ENCODE measurements around the gene PLEK.

Gene PLEK

DNA sequence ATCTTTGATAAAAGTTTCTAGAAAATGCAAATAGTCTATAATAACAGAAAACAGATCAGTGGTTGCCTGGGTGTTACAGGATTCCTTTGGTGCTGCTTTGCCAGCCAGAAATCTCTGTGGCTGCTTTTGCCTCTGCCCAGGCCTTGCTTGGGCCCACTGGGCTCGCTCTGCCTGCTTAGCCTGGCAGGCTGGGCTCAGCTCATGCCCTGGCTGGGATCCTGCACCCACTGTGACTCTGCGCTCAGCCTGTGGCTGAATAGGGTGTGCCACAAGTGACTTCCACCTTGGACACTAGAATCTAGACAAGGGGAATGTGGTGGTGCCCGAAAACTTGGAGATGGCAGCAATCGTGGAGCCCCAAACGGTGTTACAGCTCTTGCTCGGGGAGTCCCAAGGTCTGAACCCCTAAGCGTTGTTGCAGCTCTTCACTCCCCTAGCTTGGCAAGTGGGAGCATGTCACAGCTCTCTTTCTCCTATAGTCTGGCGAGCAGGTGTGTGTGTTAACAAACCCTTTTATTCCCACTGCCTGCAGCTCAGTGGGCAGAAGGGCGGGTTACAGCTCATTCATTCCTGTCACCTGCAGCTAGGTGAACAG, 51.1 kb downstream of the PLEK start:
- Histone ChIP-seq H3K4me3 (ENCODE audit: control insufficient read depth in 1 of 7, extremely low read depth in 1 of 7, insufficient read depth in 4 of 7, low read depth in 2 of 7, low read length in 6 of 7) (no peak overlapping the region), H3K27me3 (replicated peaks in 2 of 5; ENCODE audit: control insufficient read depth in 4 of 5, insufficient read depth in 5 of 5, low read length in 4 of 5) (no peaks in the 10 kb centered on the region), H3K36me3 (ENCODE audit: control insufficient read depth in 4 of 4, insufficient read depth in 4 of 4, low read length in 3 of 4) (no peaks in the 10 kb centered on the region), H3K4me1 (ENCODE audit: control extremely low read depth in 1 of 4, control insufficient read depth in 4 of 4, insufficient read depth in 4 of 4, low read length in 3 of 4) (peaks cover 22 to 91% (median 58%) of the 10 kb centered on the region in 4 experiments), H3K27ac (ENCODE audit: insufficient read depth in 1 of 2, low read depth in 1 of 2, low read length in 2 of 2, poor library complexity in 1 of 2, severe bottlenecking in 2 of 2) (peak overlapping the region in 1 of 2 experiments; percentile 18), H3K9me3 (ENCODE audit: control extremely low read depth in 1 of 5, control insufficient read depth in 4 of 5, insufficient read depth in 2 of 5, low read depth in 1 of 5, low read length in 4 of 5) (no peaks in the 10 kb centered on the region)
- no peak for DNase-seq
- CTCF ChIA-PET, result interaction anchor here (1.0 to 2.3 kb wide), 8 partner anchors 12 to 122 kb away, joined by 3 to 17 read pairs (median 4); partner anchors contain the start of gene PLEK
- POLR2A ChIA-PET, result no interaction called here
- WGBS (ENCODE audit: insufficient coverage), result 90% methylated on average over 7 of the region's 9 CpGs

DNA sequence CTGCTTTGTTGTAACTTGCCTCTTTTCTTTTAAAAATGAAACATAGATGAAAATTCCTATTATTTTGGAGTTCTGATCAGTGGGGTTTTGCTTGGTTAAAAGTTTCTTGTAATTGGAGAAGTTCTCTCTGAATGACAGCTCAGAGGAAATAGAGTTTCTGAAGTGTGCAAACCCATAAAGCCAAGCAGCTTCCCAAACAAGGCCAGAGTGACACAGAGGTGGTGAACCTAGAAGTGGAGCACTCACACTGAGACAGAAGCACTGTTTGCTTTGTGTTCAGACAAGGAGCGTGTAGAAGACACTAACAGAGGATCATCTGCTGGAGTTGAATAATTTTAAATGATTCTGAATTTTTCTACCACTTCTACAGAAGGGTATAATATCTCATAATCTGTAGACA, 52.8 kb downstream of the PLEK start:
- WGBS (ENCODE audit: insufficient coverage), result no CpG with 5 or more reads among the region's 1 CpG
- ChIA-PET POLR2A (no interaction called here), CTCF (interaction anchor here (1.0 to 2.3 kb wide), 3 partner anchors 23 to 46 kb away, joined by 3 to 17 read pairs (median 3); no protein-coding TSS in a partner anchor)

DNA sequence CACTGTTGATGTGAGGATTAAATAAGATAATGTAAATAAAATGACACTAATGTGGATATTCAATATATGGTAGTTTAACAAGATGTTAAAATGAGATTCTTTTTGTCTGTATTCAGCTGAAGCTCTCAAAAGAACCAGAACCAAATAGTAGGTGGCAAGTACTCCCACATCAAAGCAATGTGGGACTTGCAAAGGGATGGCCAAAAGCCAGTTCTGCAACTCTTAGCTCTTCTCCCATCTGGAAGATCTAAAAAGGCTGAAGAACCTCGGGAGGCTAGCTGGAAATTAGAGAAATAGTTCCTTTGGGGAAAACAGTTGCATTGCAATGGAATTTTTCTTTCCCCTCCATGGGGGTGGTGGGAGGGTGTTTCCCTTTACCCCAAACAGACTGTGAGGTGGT, 53.3 kb downstream of the PLEK start:
- CTCF ChIA-PET, result interaction anchor here (2.3 kb wide), 1 partner anchor 23 kb away, joined by 17 read pairs; no protein-coding TSS in a partner anchor
- 100% methylated on average over 1 of the region's 1 CpG for WGBS (ENCODE audit: insufficient coverage)
- POLR2A ChIA-PET, result no interaction called here

More for the DNA sequence above, 52.8 kb downstream of the PLEK start:
- H3K4me3 ChIP-seq (ENCODE audit: control insufficient read depth in 1 of 7, extremely low read depth in 1 of 7, insufficient read depth in 4 of 7, low read depth in 2 of 7, low read length in 6 of 7), result no peak overlapping the region
- no peaks in the 10 kb centered on the region for H3K36me3 ChIP-seq (ENCODE audit: control insufficient read depth in 4 of 4, insufficient read depth in 4 of 4, low read length in 3 of 4)
- peak in 2 of 3 donors; percentile 51 to 65 for DNase-seq
- H3K27ac ChIP-seq (ENCODE audit: insufficient read depth in 1 of 2, low read depth in 1 of 2, low read length in 2 of 2, poor library complexity in 1 of 2, severe bottlenecking in 2 of 2), result no peak overlapping the region
- H3K27me3 ChIP-seq (replicated peaks in 2 of 5; ENCODE audit: control insufficient read depth in 4 of 5, insufficient read depth in 5 of 5, low read length in 4 of 5), result no peaks in the 10 kb centered on the region
- H3K4me1 ChIP-seq (ENCODE audit: control extremely low read depth in 1 of 4, control insufficient read depth in 4 of 4, insufficient read depth in 4 of 4, low read length in 3 of 4), result peaks cover 15 to 75% (median 46%) of the 10 kb centered on the region in 4 experiments
- H3K9me3 ChIP-seq (ENCODE audit: control extremely low read depth in 1 of 5, control insufficient read depth in 4 of 5, insufficient read depth in 2 of 5, low read depth in 1 of 5, low read length in 4 of 5), result no peaks in the 10 kb centered on the region

DNA sequence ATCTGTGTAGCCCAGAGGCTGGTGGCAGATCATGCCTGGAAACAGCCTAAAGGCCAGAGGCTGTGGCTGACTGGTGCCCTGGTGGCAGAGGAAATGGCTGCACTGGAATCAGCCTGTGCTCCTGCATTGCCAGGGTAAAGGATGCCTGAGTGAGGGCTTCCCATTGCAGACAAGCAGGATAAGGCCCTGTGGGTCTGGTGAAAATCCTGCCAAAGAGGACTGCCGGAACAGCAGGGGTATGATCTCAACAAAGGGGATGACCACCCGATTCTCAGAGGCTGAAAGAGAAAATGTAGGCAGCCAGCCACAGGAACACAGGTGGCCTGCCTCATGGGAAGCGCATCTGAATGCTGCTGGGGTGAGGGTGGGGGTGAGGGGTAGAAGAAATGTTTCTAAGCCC, 53.8 kb downstream of the PLEK start:
- no peak overlapping the region for H3K27ac ChIP-seq (ENCODE audit: insufficient read depth in 1 of 2, low read depth in 1 of 2, low read length in 2 of 2, poor library complexity in 1 of 2, severe bottlenecking in 2 of 2)
- no peaks in the 10 kb centered on the region for H3K36me3 ChIP-seq (ENCODE audit: control insufficient read depth in 4 of 4, insufficient read depth in 4 of 4, low read length in 3 of 4)
- no peak for DNase-seq
- CTCF ChIA-PET, result interaction anchor here (1.2 to 2.3 kb wide), 2 partner anchors 22 kb away, joined by 3 to 17 read pairs; no protein-coding TSS in a partner anchor
- POLR2A ChIA-PET, result no interaction called here
- no peaks in the 10 kb centered on the region for H3K9me3 ChIP-seq (ENCODE audit: control extremely low read depth in 1 of 5, control insufficient read depth in 4 of 5, insufficient read depth in 2 of 5, low read depth in 1 of 5, low read length in 4 of 5)
- peaks cover 18 to 71% (median 42%) of the 10 kb centered on the region in 4 experiments for H3K4me1 ChIP-seq (ENCODE audit: control extremely low read depth in 1 of 4, control insufficient read depth in 4 of 4, insufficient read depth in 4 of 4, low read length in 3 of 4)
- H3K4me3 ChIP-seq (ENCODE audit: control insufficient read depth in 1 of 7, extremely low read depth in 1 of 7, insufficient read depth in 4 of 7, low read depth in 2 of 7, low read length in 6 of 7), result no peak overlapping the region
- WGBS (ENCODE audit: insufficient coverage), result 100% methylated on average over 1 of the region's 3 CpGs
- no peaks in the 10 kb centered on the region for H3K27me3 ChIP-seq (replicated peaks in 2 of 5; ENCODE audit: control insufficient read depth in 4 of 5, insufficient read depth in 5 of 5, low read length in 4 of 5)

More for the DNA sequence above, 53.3 kb downstream of the PLEK start:
- no peaks in the 10 kb centered on the region for H3K27me3 ChIP-seq (replicated peaks in 2 of 5; ENCODE audit: control insufficient read depth in 4 of 5, insufficient read depth in 5 of 5, low read length in 4 of 5)
- H3K4me3 ChIP-seq (ENCODE audit: control insufficient read depth in 1 of 7, extremely low read depth in 1 of 7, insufficient read depth in 4 of 7, low read depth in 2 of 7, low read length in 6 of 7), result no peak overlapping the region
- H3K36me3 ChIP-seq (ENCODE audit: control insufficient read depth in 4 of 4, insufficient read depth in 4 of 4, low read length in 3 of 4), result no peaks in the 10 kb centered on the region
- H3K27ac ChIP-seq (ENCODE audit: insufficient read depth in 1 of 2, low read depth in 1 of 2, low read length in 2 of 2, poor library complexity in 1 of 2, severe bottlenecking in 2 of 2), result no peak overlapping the region
- H3K4me1 ChIP-seq (ENCODE audit: control extremely low read depth in 1 of 4, control insufficient read depth in 4 of 4, insufficient read depth in 4 of 4, low read length in 3 of 4), result peaks cover 15 to 73% (median 44%) of the 10 kb centered on the region in 4 experiments
- no peak for DNase-seq
- no peaks in the 10 kb centered on the region for H3K9me3 ChIP-seq (ENCODE audit: control extremely low read depth in 1 of 5, control insufficient read depth in 4 of 5, insufficient read depth in 2 of 5, low read depth in 1 of 5, low read length in 4 of 5)

DNA sequence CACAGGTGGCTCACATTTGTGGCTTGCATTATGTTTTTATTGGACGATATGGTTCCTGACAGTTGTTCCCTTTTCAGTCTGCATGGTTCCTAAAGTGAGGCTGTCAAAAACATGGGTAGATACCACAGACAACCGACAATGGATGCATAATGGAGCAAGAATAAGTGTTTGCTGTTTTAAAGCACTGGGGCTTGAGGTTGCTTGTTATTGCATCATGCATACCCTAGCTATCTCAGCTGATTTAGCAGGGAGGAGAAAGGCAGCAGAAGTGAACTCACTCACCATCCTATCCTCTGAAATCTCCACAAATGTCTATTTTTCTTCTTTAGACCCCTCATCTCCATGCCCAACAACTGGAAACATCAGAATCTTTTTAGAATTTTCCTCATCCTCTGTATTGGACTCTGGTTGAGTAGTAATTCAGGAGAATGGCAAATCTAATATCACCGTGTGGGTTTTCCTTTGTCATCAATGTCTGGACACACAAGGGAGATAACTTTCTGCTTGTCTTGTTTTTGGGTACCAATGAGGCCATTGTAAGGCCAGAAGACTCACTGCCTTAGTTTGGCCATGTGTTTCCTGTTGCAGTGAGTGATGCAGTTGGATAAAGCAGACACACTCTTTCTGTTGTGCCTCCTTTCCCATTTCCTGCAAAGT, 55.3 kb downstream of the PLEK start:
- POLR2A ChIA-PET, result no interaction called here
- H3K27ac ChIP-seq (ENCODE audit: insufficient read depth in 1 of 2, low read depth in 1 of 2, low read length in 2 of 2, poor library complexity in 1 of 2, severe bottlenecking in 2 of 2), result no peak overlapping the region
- CTCF ChIA-PET, result interaction anchor here (1.0 to 1.3 kb wide), 3 partner anchors 9 to 59 kb away, joined by 3 to 5 read pairs (median 3); no protein-coding TSS in a partner anchor
- H3K36me3 ChIP-seq (ENCODE audit: control insufficient read depth in 4 of 4, insufficient read depth in 4 of 4, low read length in 3 of 4), result no peaks in the 10 kb centered on the region
- H3K4me3 ChIP-seq (ENCODE audit: control insufficient read depth in 1 of 7, extremely low read depth in 1 of 7, insufficient read depth in 4 of 7, low read depth in 2 of 7, low read length in 6 of 7), result no peak overlapping the region
- no peaks in the 10 kb centered on the region for H3K27me3 ChIP-seq (replicated peaks in 2 of 5; ENCODE audit: control insufficient read depth in 4 of 5, insufficient read depth in 5 of 5, low read length in 4 of 5)
- 67% methylated on average over 2 of the region's 3 CpGs for WGBS (ENCODE audit: insufficient coverage)
- peaks cover 26 to 67% (median 45%) of the 10 kb centered on the region in 4 experiments for H3K4me1 ChIP-seq (ENCODE audit: control extremely low read depth in 1 of 4, control insufficient read depth in 4 of 4, insufficient read depth in 4 of 4, low read length in 3 of 4)
- DNase-seq, result peak in 2 of 3 donors; percentile 59 to 61
- H3K9me3 ChIP-seq (ENCODE audit: control extremely low read depth in 1 of 5, control insufficient read depth in 4 of 5, insufficient read depth in 2 of 5, low read depth in 1 of 5, low read length in 4 of 5), result no peaks in the 10 kb centered on the region

DNA sequence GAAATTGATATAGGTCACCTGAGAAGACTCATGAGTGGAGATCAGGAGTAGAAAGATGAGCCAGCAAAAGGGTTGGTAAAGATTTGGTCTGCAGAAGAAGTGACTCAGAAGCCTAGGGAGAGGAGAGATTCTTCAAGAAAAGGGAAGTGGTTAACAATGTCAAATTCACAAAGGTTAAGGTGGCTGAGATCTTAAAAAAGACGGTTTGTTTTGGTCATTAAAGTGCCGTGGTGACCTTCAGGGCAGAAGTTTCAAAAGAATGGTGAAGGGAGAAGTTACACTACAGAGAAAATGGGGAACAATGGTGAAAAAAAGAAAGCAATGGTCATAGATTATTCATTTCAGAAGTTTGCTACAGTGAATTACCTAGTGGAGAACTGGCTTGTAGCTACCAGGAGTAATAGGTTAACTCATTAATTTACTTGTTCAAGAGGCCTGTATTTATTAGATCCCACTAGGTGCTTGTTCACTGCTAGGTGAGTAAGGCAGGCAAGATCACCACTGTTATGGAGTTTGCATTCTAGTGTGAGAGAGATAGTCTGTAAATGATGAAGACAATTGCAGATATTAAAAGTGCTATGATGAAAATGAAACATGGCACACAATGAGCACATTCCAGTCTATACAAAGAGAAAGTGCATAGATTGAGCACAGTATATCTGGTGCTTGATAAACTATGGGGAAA, 59.0 kb downstream of the PLEK start:
- H3K27ac ChIP-seq (ENCODE audit: insufficient read depth in 1 of 2, low read depth in 1 of 2, low read length in 2 of 2, poor library complexity in 1 of 2, severe bottlenecking in 2 of 2), result no peak overlapping the region
- H3K9me3 ChIP-seq (ENCODE audit: control extremely low read depth in 1 of 5, control insufficient read depth in 4 of 5, insufficient read depth in 2 of 5, low read depth in 1 of 5, low read length in 4 of 5), result no peaks in the 10 kb centered on the region
- no peaks in the 10 kb centered on the region for H3K36me3 ChIP-seq (ENCODE audit: control insufficient read depth in 4 of 4, insufficient read depth in 4 of 4, low read length in 3 of 4)
- DNase-seq, result peak; percentile 48 to 94 (median 92)
- H3K4me1 ChIP-seq (ENCODE audit: control extremely low read depth in 1 of 4, control insufficient read depth in 4 of 4, insufficient read depth in 4 of 4, low read length in 3 of 4), result peaks cover 15 to 38% (median 33%) of the 10 kb centered on the region in 4 experiments
- H3K27me3 ChIP-seq (replicated peaks in 2 of 5; ENCODE audit: control insufficient read depth in 4 of 5, insufficient read depth in 5 of 5, low read length in 4 of 5), result no peaks in the 10 kb centered on the region
- POLR2A ChIA-PET, result no interaction called here
- H3K4me3 ChIP-seq (ENCODE audit: control insufficient read depth in 1 of 7, extremely low read depth in 1 of 7, insufficient read depth in 4 of 7, low read depth in 2 of 7, low read length in 6 of 7), result peak overlapping the region in 1 of 7 experiments; percentile 7
- CTCF ChIA-PET, result interaction anchor here (0.8 to 1.9 kb wide), 4 partner anchors 8 to 20 kb away, joined by 3 to 7 read pairs (median 3); no protein-coding TSS in a partner anchor
- 0% methylated on average over 2 of the region's 2 CpGs for WGBS (ENCODE audit: insufficient coverage)
